IMR-90 (cell line): ENCODE results near the gene ZNF555.

Experiments
- BHLHE40 ChIP-seq: fragments of 150-350 bp; IDR thresholded peaks from 2 replicates; pipeline ENCODE4 v1.6.1; 2016; ENCODE audit warnings: mild to moderate bottlenecking, low read depth, low read length
- CEBPB ChIP-seq: IDR thresholded peaks from 2 replicates; pipeline ENCODE4 v1.6.1; 2012; ENCODE audit warnings: low read depth, low read length, improper control_type of control experiment
- CHD1 ChIP-seq: IDR thresholded peaks from 2 replicates; pipeline ENCODE4 v1.6.1; 2012; ENCODE audit warnings: low read depth, low read length, improper control_type of control experiment
- ELK1 ChIP-seq: fragments of 150-350 bp; IDR thresholded peaks from 2 replicates; pipeline ENCODE4 v1.6.1; 2016; ENCODE audit warnings: low read depth, mild to moderate bottlenecking, low read length, moderate library complexity, borderline replicate concordance
- MAZ ChIP-seq: IDR thresholded peaks from 2 replicates; pipeline ENCODE4 v1.6.1; 2012; ENCODE audit warnings: low read depth, mild to moderate bottlenecking, low read length, improper control_type of control experiment, moderate library complexity, borderline replicate concordance
- MXI1 ChIP-seq: IDR thresholded peaks from 2 replicates; pipeline ENCODE4 v1.6.1; 2012; ENCODE audit warnings: low read depth, mild to moderate bottlenecking, low read length, moderate library complexity, borderline replicate concordance
- NFE2L2 ChIP-seq: fragments of 150-350 bp; IDR thresholded peaks from 2 replicates; pipeline ENCODE4 v1.6.1; 2016; ENCODE audit warnings: low read depth, mild to moderate bottlenecking, low read length
- POLR2A ChIP-seq: IDR thresholded peaks from 2 replicates; pipeline ENCODE4 v1.6.1; 2012; ENCODE audit warnings: mild to moderate bottlenecking, low read depth, low read length
- RAD21 ChIP-seq: IDR thresholded peaks from 2 replicates; pipeline ENCODE4 v1.6.1; 2012; ENCODE audit warnings: low read length, improper control_type of control experiment
- RCOR1 ChIP-seq: IDR thresholded peaks from 2 replicates; pipeline ENCODE4 v1.6.1; 2012; ENCODE audit warnings: mild to moderate bottlenecking, low read length, improper control_type of control experiment; ENCODE audit not compliant: insufficient replicate concordance
- RFX5 ChIP-seq: IDR thresholded peaks from 2 replicates; pipeline ENCODE4 v1.8.0; 2012; ENCODE audit warnings: low read depth, mild to moderate bottlenecking, low read length, moderate library complexity
- SMC3 ChIP-seq: fragments of 150-350 bp; IDR thresholded peaks from 2 replicates; pipeline ENCODE4 v1.6.1; 2016; ENCODE audit warnings: low read depth, mild to moderate bottlenecking, antibody characterized with exemption, low read length, moderate library complexity
- TF ChIP-seq, protein P1 (sequence below): conservative IDR thresholded peaks from 2 replicates; pipeline ENCODE4 v1.5.1; 2012; ENCODE audit warnings: mild to moderate bottlenecking, low read depth, low read length, improper control_type of control experiment

GRCh38 chr19:2797280-2797679 lies 44.0 kb upstream of the ZNF555 start:
- TF ChIP-seq POLR2A (no peak), CEBPB (no peak), SMC3 (no peak), BHLHE40 (no peak), RFX5 (no peak), ELK1 (no peak), NFE2L2 (no peak), MXI1 (no peak), RAD21 (no peak), CHD1 (no peak), RCOR1 (no peak), MAZ (no peak)
- TF ChIP-seq, protein P1, sequence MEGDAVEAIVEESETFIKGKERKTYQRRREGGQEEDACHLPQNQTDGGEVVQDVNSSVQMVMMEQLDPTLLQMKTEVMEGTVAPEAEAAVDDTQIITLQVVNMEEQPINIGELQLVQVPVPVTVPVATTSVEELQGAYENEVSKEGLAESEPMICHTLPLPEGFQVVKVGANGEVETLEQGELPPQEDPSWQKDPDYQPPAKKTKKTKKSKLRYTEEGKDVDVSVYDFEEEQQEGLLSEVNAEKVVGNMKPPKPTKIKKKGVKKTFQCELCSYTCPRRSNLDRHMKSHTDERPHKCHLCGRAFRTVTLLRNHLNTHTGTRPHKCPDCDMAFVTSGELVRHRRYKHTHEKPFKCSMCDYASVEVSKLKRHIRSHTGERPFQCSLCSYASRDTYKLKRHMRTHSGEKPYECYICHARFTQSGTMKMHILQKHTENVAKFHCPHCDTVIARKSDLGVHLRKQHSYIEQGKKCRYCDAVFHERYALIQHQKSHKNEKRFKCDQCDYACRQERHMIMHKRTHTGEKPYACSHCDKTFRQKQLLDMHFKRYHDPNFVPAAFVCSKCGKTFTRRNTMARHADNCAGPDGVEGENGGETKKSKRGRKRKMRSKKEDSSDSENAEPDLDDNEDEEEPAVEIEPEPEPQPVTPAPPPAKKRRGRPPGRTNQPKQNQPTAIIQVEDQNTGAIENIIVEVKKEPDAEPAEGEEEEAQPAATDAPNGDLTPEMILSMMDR, result no peak
